HepG2 (cell line): Measurements from ENCODE around the gene MFNG. TPM values are rescaled to one million over a fixed set of nuclear protein-coding genes. Genes with fewer than 3 reads are reported as not detected.

ENCODE experiments used
- AGO1 ChIP-seq: fragments of 200-400 bp; formaldehyde crosslinking; IDR thresholded peaks from 2 replicates; pipeline ENCODE4 v1.6.1; 2017; ENCODE audit warnings: mild to moderate bottlenecking, low read depth, low read length, moderate library complexity; ENCODE audit not compliant: poor library complexity, severe bottlenecking
- HMGXB4 ChIP-seq, 2 experiments: sonication (generic) in 1 of 2; formaldehyde crosslinking in 1 of 2; IDR thresholded peaks; 2 replicates each; pipeline versions ENCODE4 v1.4.0 to v1.6.1; 2018 to 2020; ENCODE audit warnings: missing genetic modification reagents in 2 of 2, borderline replicate concordance in 1 of 2, low read depth in 1 of 2, mild to moderate bottlenecking in 1 of 2, missing biosample characterization in 1 of 2
- IRF2 ChIP-seq: IDR thresholded peaks from 2 replicates; pipeline ENCODE4 v1.6.1; 2018; ENCODE audit warnings: missing genetic modification reagents, missing compliant biosample characterization
- JUNB ChIP-seq: sonication (generic); formaldehyde crosslinking; IDR thresholded peaks from 2 replicates; pipeline ENCODE4 v1.8.0; 2022; ENCODE audit warnings: missing genetic modification reagents, mild to moderate bottlenecking, borderline replicate concordance
- NRL ChIP-seq: sonication (generic); formaldehyde crosslinking; IDR thresholded peaks from 2 replicates; pipeline ENCODE4 v1.5.0; 2020; ENCODE audit warnings: missing genetic modification reagents, mild to moderate bottlenecking, moderate library complexity, borderline replicate concordance
- RXRB ChIP-seq: IDR thresholded peaks from 2 replicates; pipeline ENCODE4 v1.6.1; 2016; ENCODE audit warnings: borderline replicate concordance, missing genetic modification reagents, missing compliant biosample characterization
- SNAPC2 ChIP-seq: sonication (generic); formaldehyde crosslinking; IDR thresholded peaks from 2 replicates; pipeline ENCODE4 v1.8.1; 2022; ENCODE audit warnings: mild to moderate bottlenecking, missing genetic modification reagents
- SOX13 ChIP-seq, 3 experiments: fragments of 450-650 bp in 1 of 3; sonication (generic) in 1 of 3; formaldehyde crosslinking in 1 of 3; IDR thresholded peaks in 2 of 3; conservative IDR thresholded peaks in 1 of 3; 2 replicates each; pipeline versions ENCODE4 v1.5.0 to v1.6.1; 2016 to 2020; ENCODE audit warnings: antibody characterized with exemption in 1 of 3, mild to moderate bottlenecking in 1 of 3, missing compliant biosample characterization in 1 of 3, missing genetic modification reagents in 1 of 3, moderate library complexity in 1 of 3
- UBTF ChIP-seq: sonication (generic); formaldehyde crosslinking; IDR thresholded peaks from 2 replicates; pipeline ENCODE4 v1.4.0; 2020; ENCODE audit warnings: mild to moderate bottlenecking, missing genetic modification reagents
- ZBTB46 ChIP-seq: sonication (generic); formaldehyde crosslinking; IDR thresholded peaks from 2 replicates; pipeline ENCODE4 v1.4.0; 2020; ENCODE audit warnings: mild to moderate bottlenecking, missing genetic modification reagents, borderline replicate concordance
- ZNF17 ChIP-seq: sonication (generic); formaldehyde crosslinking; IDR thresholded peaks from 2 replicates; pipeline ENCODE4 v1.5.0; 2020; ENCODE audit warnings: mild to moderate bottlenecking, missing genetic modification reagents
- ZNF280B ChIP-seq: sonication (generic); formaldehyde crosslinking; IDR thresholded peaks from 2 replicates; pipeline ENCODE4 v1.5.0; 2020; ENCODE audit warnings: missing genetic modification reagents, mild to moderate bottlenecking, borderline replicate concordance
- ZNF513 ChIP-seq: sonication (generic); formaldehyde crosslinking; conservative IDR thresholded peaks from 2 replicates; pipeline ENCODE4 v1.5.0; 2020; ENCODE audit warnings: missing genetic modification reagents
- ZNF615 ChIP-seq: sonication (generic); formaldehyde crosslinking; IDR thresholded peaks from 2 replicates; pipeline ENCODE4 v1.5.0; 2020; ENCODE audit warnings: mild to moderate bottlenecking, missing genetic modification reagents, borderline replicate concordance
- ZNF883 ChIP-seq: sonication (generic); formaldehyde crosslinking; IDR thresholded peaks from 2 replicates; pipeline ENCODE4 v1.5.1; 2020; ENCODE audit warnings: mild to moderate bottlenecking, missing genetic modification reagents; ENCODE audit errors: not compliant biosample characterization
- ZZZ3 ChIP-seq: sonication (generic); formaldehyde crosslinking; IDR thresholded peaks from 2 replicates; pipeline ENCODE4 v1.4.0; 2020; ENCODE audit warnings: missing genetic modification reagents, mild to moderate bottlenecking, borderline replicate concordance
- polyA plus RNA-seq, 8 experiments: library from polyadenylated mRNA; depleted of rRNA in 3 of 8; stranded (reverse) in 7 of 8; unstranded in 1 of 8; fragments of >200 nt; fragmentation: Illumina TruSeq in 4 of 8; extraction: Trizol in 4 of 8; gene quantifications; 2 replicates each; pipeline versions ENCODE4 v1.2.1 to v1.2.3, GENCODE V29; 2011 to 2016; ENCODE audit warnings: low read depth in 4 of 8, missing spikeins in 1 of 8, mixed read lengths in 1 of 8; ENCODE audit not compliant: insufficient read depth in 1 of 8
- total RNA-seq, 5 experiments: library from RNA; depleted of rRNA; stranded (reverse); fragments of >200 nt; fragmentation: Illumina TruSeq; extraction: Trizol; gene quantifications; 2 replicates each; pipeline ENCODE4 v1.2.3, GENCODE V29; 2016; ENCODE audit warnings: low read depth in 1 of 5

Gene MFNG
- total and polyA plus RNA-seq, 2 of the 13 experiments (the other 11 are each of a cell fraction or from before 2014, with no cell fraction given): 1.0 to 11.7 TPM

GRCh38 chr22:37518509-37519267 is 32.5 kb upstream of the MFNG start (continued):
- TF ChIP-seq ZBTB46 (no peak), NRL (peak; percentile 85; the same call in 1 of the 2 replicates), ZZZ3 (CRISPR knock-in tag) (no peak), RXRB (CRISPR knock-in tag) (no peak), ZNF615 (no peak), IRF2 (CRISPR knock-in tag) (peak; percentile 44; the same call in 1 of the 2 replicates), ZNF883 (peak; percentile 43), ZNF17 (CRISPR knock-in tag) (no peak), ZNF513 (CRISPR knock-in tag) (no peak), SNAPC2 (CRISPR knock-in tag) (no peak), HMGXB4 (CRISPR knock-in tag; IDR thresholded peaks at IDR 0.05; ENCODE audit: borderline replicate concordance in 1 of 2, low read depth in 1 of 2) (peak; percentile 22 to 23; a peak in 1 of 4 replicates), JUNB (CRISPR knock-in tag) (no peak), ZNF280B (CRISPR knock-in tag) (peak; percentile 83; the same call in 1 of the 2 replicates), SOX13 (IDR thresholded peaks at IDR 0.05) (no peak), SOX13 (CRISPR knock-in tag; conservative IDR thresholded peaks at IDR 0.05 in 1 of 2, IDR thresholded peaks at IDR 0.05 in 1 of 2) (peak in 1 of 2 experiments; percentile 30; a peak in 2 of 4 replicates), AGO1 (no peak), UBTF (CRISPR knock-in tag) (peak; percentile 89)
